NCI-H460 (cell line): ENCODE data around the gene NR2F1. TPM values are rescaled to one million over a fixed set of nuclear protein-coding genes. Genes with fewer than 3 reads are reported as not detected.

ENCODE experiments used
- DNase-seq: peaks from one replicate; pipeline ENCODE4 v3.0.0-alpha.2; 2016; ENCODE audit warnings: low read depth; ENCODE audit errors: extremely low read depth
- total RNA-seq: library from RNA; depleted of rRNA; stranded (reverse); fragments of >200 nt; shearing (Covaris generic); gene quantifications from 2 replicates; pipeline ENCODE4 v1.2.3, GENCODE V29; 2014

Gene NR2F1
- total RNA-seq, 1 experiment from 2014 or later: 18.4 TPM

- no peak for DNase-seq
Measured at GRCh38 chr5:93602241-93603077, 19.4 kb downstream of the NR2F1 start.

- no peak for DNase-seq
Measured at GRCh38 chr5:93603078-93603792, 20.2 kb downstream of the NR2F1 start.

GRCh38 chr5:93603793-93604643 lies 21.0 kb downstream of the NR2F1 start:
- DNase-seq: no peak

GRCh38 chr5:93604644-93605515 lies 21.9 kb downstream of the NR2F1 start:
- DNase-seq: no peak

GRCh38 chr5:93606382-93606752 lies 23.3 kb downstream of the NR2F1 start:
- no peak for DNase-seq

GRCh38 chr5:93607367-93608258 lies 24.6 kb downstream of the NR2F1 start:
- no peak for DNase-seq

- DNase-seq: no peak
Measured at GRCh38 chr5:93608855-93609254, 25.8 kb downstream of the NR2F1 start.

GRCh38 chr5:93609762-93610161 lies 26.7 kb downstream of the NR2F1 start:
- no peak for DNase-seq

- DNase-seq: no peak
Measured at GRCh38 chr5:93610581-93611272, 27.7 kb downstream of the NR2F1 start.

GRCh38 chr5:93611273-93611975 lies 28.4 kb downstream of the NR2F1 start:
- no peak for DNase-seq

- DNase-seq: no peak
Measured at GRCh38 chr5:93611976-93612854, 29.2 kb downstream of the NR2F1 start.

GRCh38 chr5:93612855-93613243 lies 29.8 kb downstream of the NR2F1 start:
- no peak for DNase-seq

- DNase-seq: no peak
Measured at GRCh38 chr5:93616538-93617174, 33.6 kb downstream of the NR2F1 start.

GRCh38 chr5:93620487-93621326 lies 37.7 kb downstream of the NR2F1 start:
- DNase-seq: peak; percentile 71

- no peak for DNase-seq
Measured at GRCh38 chr5:93621327-93621798, 38.3 kb downstream of the NR2F1 start.
